Right lobe of liver (tissue), 6 donors: ENCODE data around the gene NBAS. TPM values are rescaled to one million over a fixed set of nuclear protein-coding genes. Genes with fewer than 3 reads are reported as not detected.
A peak's percentile ranks its signal among the peaks of the same experiment; 100 is the strongest.

Experiments used
- ATAC-seq, 4 donors: fragments of 200-7000 bp; cut with Tn5 transposase; one replicate each; pipeline ENCODE4 v1.9.1; 2020; ENCODE audit warnings: mild to moderate bottlenecking in 4 of 4, moderate library complexity in 4 of 4
- DNase-seq, 3 donors: peaks; one replicate each; pipeline ENCODE4 v3.0.0-alpha.2; 2020
- H3K27ac ChIP-seq, 3 donors: fragments of 200-600 bp; one replicate each; pipeline ENCODE4 v1.8.0; 2022
- H3K27me3 ChIP-seq, 2 donors: fragments of 200-600 bp; one replicate each; pipeline ENCODE4 v1.8.0; 2022
- H3K36me3 ChIP-seq, 4 donors: fragments of 200-600 bp; sonication (generic) in 1 of 4; one replicate each; pipeline versions ENCODE4 v1.5.1 to v1.8.0; 2017 to 2022; ENCODE audit warnings: control low read depth in 1 of 4
- H3K4me1 ChIP-seq, 4 donors: fragments of 200-600 bp; sonication (generic) in 1 of 4; one replicate each; pipeline versions ENCODE4 v1.5.1 to v1.8.0; 2017 to 2022; ENCODE audit warnings: control low read depth in 1 of 4
- H3K4me3 ChIP-seq, 3 donors: fragments of 200-600 bp; one replicate each; pipeline ENCODE4 v1.8.0; 2022
- H3K9me3 ChIP-seq, 4 donors: fragments of 200-600 bp; sonication (generic) in 1 of 4; one replicate each; pipeline versions ENCODE4 v1.5.1 to v1.8.0; 2017 to 2022; ENCODE audit warnings: control low read depth in 1 of 4
- CTCF ChIP-seq, 4 donors: fragments of 200-600 bp in 3 of 4; fragments of 450-650 bp in 1 of 4; IDR thresholded peaks; one replicate each; pipeline versions ENCODE4 v1.5.1 to v1.8.0; 2016 to 2022; ENCODE audit warnings: antibody characterized with exemption in 4 of 4, mild to moderate bottlenecking in 2 of 4
- POLR2A ChIP-seq: fragments of 450-650 bp; IDR thresholded peaks from one replicate; pipeline ENCODE4 v1.6.1; 2017; ENCODE audit warnings: antibody characterized with exemption, mild to moderate bottlenecking
- WGBS: methylation state at CpG from one replicate; pipeline ENCODE4 v1.1.6; 2018; ENCODE audit warnings: low coverage, low lambda C conversion rate; ENCODE audit not compliant: insufficient coverage; ENCODE audit errors: missing lambda C conversion rate; 5-methylcytosine and 5-hydroxymethylcytosine counted together
- intact Hi-C, 2 donors: fragments of 100-400 bp; cut with DNase I; formaldehyde crosslinking; loops; one replicate each; pipeline versions ENCODE4 v1.11.2 to v1.14.1; 2022
- total RNA-seq, 6 experiments: library from RNA; depleted of rRNA in 2 of 6; stranded (reverse); fragments of >200 nt in 2 of 6; fragmentation: NEBNext Ultra II Directional in 3 of 6; extraction: Animal tissue kit (Norgen Biotek cat#: 25700) in 3 of 6; gene quantifications; one replicate each; pipeline versions ENCODE4 v1.1.0 to v1.2.4, GENCODE V29; 2016 to 2023
- donor health status: DM: no; HTN: yes; CAD: no.
- donor health status: DM: no; HTN: no; CAD: no.
- donor health status: DM: no; HTN: no; CAD: no.
- donor health status: DM: no; HTN: yes; CAD: no.
- donor health status: DM: no; HTN: yes; CAD: no.

Gene NBAS
- total RNA-seq, 6 experiments from 2014 or later, result 16.1 to 21.8 (median 18.5) TPM

- 86% methylated on average over 3 of the region's 3 CpGs for WGBS
- H3K27me3 ChIP-seq, result no peaks in the 10 kb centered on the region
- no peaks in the 10 kb centered on the region for H3K4me1 ChIP-seq
- H3K36me3 ChIP-seq, result no peaks in the 10 kb centered on the region
- DNase-seq, result no peak
- intact Hi-C loops, result no loop called here
- TF ChIP-seq CTCF (IDR thresholded peaks at IDR 0.05) (no peak), POLR2A (no peak)
- H3K9me3 ChIP-seq, result no peaks in the 10 kb centered on the region
- no peak overlapping the region for H3K4me3 ChIP-seq
- no peak for ATAC-seq
- H3K27ac ChIP-seq, result no peak overlapping the region
Measured at GRCh38 chr2:15145919-15146318, 415.2 kb downstream of the NBAS start.

GRCh38 chr2:15145046-15145817, 415.9 kb downstream of the NBAS start:
- ATAC-seq (no peak), DNase-seq (no peak)
- Histone ChIP-seq H3K27me3 (no peaks in the 10 kb centered on the region), H3K27ac (no peak overlapping the region), H3K36me3 (no peaks in the 10 kb centered on the region), H3K4me1 (no peaks in the 10 kb centered on the region), H3K9me3 (no peaks in the 10 kb centered on the region), H3K4me3 (no peak overlapping the region)
- intact Hi-C loops, result no loop called here
- TF ChIP-seq POLR2A (no peak), CTCF (IDR thresholded peaks at IDR 0.05) (no peak)
- WGBS, result 81% methylated on average over 5 of the region's 5 CpGs

GRCh38 chr2:15142069-15142689, 419.0 kb downstream of the NBAS start:
- intact Hi-C loops, result no loop called here
- TF ChIP-seq POLR2A (no peak), CTCF (IDR thresholded peaks at IDR 0.05) (no peak)
- WGBS, result 12% methylated on average over 9 of the region's 14 CpGs
- H3K27me3 ChIP-seq, result no peaks in the 10 kb centered on the region
- H3K27ac ChIP-seq, result no peak overlapping the region
- H3K36me3 ChIP-seq, result no peaks in the 10 kb centered on the region
- H3K4me3 ChIP-seq, result no peak overlapping the region
- no peaks in the 10 kb centered on the region for H3K9me3 ChIP-seq
- ATAC-seq (peak in 3 of 4 donors; percentile 18 to 35 (median 35)), DNase-seq (no peak)
- no peaks in the 10 kb centered on the region for H3K4me1 ChIP-seq

GRCh38 chr2:15141211-15141610, 419.9 kb downstream of the NBAS start:
- 66% methylated on average over 5 of the region's 7 CpGs for WGBS
- no peaks in the 10 kb centered on the region for H3K9me3 ChIP-seq
- H3K4me3 ChIP-seq, result no peak overlapping the region
- TF ChIP-seq CTCF (IDR thresholded peaks at IDR 0.05) (no peak), POLR2A (no peak)
- ATAC-seq, result no peak
- H3K4me1 ChIP-seq, result no peaks in the 10 kb centered on the region
- no peaks in the 10 kb centered on the region for H3K27me3 ChIP-seq
- no peaks in the 10 kb centered on the region for H3K36me3 ChIP-seq
- DNase-seq, result no peak
- intact Hi-C loops, result no loop called here
- no peak overlapping the region for H3K27ac ChIP-seq
